HG02943 (cell line): Measurements from ENCODE around the gene LSM2.
A peak's percentile ranks its signal among the peaks of the same experiment; 100 is the strongest.
"Not testable (repeated sequence)": the region's sequence is repeated elsewhere in the genome, so short reads cannot be mapped to it uniquely, and the experiment has no call there.

Experiments
- ATAC-seq: cut with Tn5 transposase; IDR thresholded peaks from one replicate; pipeline ENCODE4 v1.9.1; 2021; ENCODE audit warnings: mild to moderate bottlenecking, low read depth, moderate library complexity; ENCODE audit not compliant: unreplicated experiment

LSM2 gene

GRCh38 chr6:31827286-31828079 lies 20.7 kb upstream of the LSM2 start, which contains the start of gene HSPA1B:
Gene HSPA1B (plus strand): TSS chr6:31827738. CDS start chr6:31827951, 213 bp downstream.
- peak; percentile 57 for ATAC-seq

DNA sequence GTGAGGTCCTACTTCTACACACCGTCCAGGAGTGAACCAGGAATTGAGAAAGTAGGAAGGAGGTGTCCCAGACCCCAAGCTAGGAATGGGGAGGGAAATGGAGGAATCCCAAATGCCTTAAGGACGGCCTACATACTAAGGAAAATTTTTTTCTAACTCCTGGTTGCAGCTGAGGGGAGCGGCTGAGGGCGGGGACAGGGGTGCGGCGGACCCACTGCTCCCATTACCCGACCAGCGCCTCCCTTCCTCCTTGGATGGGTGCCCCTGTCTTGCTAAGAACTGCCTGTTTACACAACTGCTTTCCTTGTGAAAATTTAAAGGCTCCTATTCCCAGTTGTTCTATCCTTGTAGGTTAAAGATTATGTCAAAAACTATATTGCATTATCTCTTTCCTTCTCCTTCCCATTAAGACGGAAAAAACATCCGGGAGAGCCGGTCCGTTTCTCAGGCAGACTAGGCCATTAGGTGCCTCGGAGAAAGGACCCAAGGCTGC lies 20.1 kb upstream of the LSM2 start:
- ATAC-seq, result peak; percentile 8

GRCh38 chr6:31825553-31825952 lies 18.8 kb upstream of the LSM2 start:
- ATAC-seq, result no peak

- not testable (repeated sequence) for ATAC-seq
Measured at GRCh38 chr6:31823592-31824196, 16.9 kb upstream of the LSM2 start.

DNA sequence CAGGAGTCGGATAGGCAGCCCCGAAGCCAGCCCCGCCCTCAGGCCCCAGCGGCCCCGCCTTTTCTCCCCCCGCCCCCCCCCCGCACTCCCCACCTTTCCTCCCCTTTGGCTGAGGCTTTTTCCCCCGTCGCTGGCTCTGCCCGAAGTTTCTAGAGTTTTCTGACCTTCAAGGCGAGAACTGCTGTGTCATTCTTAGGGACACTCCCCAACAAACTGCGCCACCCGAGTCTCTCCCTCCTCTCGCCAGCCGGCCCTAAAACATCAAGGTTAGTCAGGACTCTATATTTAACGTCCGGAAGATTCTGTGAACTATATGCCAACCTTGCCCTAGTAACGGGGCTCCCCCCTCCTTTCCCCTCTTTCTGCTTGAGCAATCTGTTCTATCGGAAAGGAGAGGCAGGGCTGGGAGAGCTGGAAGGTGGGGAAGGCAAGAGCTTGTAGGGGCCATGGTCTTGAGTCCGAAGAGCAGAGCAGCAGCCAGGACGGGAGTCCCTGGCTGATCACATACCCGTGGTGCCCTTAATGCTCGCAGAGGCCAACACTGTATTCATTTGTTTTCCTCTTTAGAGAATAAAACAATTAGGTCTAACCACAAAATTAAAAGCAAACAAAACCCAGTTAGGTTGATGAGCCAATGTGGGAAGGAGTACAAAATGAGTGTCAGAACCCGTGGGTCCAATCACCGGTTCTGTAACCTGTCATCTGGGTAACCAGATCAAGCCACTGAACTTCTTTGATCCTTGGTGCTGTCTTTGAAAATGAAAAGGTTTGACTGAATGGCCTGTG lies 15.5 kb upstream of the LSM2 start:
- no peak for ATAC-seq

DNA sequence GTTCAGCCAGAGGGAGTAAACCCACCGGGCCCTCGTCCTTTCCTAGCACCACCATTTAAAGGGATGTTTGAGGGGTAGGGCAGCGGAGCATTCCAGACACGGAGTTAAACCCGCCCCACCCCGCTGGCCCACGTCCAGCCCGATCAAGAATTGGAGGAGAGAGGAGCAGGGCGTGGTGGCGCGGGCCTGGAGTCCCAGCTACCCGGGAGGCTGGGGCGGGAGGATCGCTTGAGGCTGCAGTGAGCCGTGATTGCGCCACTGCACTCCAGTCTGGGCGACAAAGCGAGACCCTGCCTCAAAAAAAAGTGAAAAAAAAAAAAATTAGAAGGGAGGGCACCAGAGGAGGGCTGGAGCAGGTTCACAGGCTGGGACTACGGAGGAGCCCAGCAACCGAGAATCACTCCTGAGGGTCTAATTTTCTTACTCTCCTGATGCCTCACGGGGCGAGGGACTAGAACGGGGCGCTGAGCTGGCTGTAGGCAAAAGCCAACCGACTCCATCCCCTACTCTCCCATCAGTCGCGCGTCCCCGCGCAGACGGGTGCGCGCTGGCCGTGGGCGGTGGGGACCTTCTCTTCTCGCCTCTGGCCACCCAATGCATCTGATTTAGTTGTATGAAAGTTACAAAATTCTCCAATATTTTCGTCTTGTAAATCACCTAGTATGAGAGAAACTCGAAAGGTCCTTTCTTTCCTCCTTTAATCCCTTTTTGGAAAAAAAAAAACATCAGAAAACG lies 14.7 kb upstream of the LSM2 start:
- ATAC-seq, result no peak

GRCh38 chr6:31820399-31820798 lies 13.6 kb upstream of the LSM2 start:
- not testable (repeated sequence) for ATAC-seq

DNA sequence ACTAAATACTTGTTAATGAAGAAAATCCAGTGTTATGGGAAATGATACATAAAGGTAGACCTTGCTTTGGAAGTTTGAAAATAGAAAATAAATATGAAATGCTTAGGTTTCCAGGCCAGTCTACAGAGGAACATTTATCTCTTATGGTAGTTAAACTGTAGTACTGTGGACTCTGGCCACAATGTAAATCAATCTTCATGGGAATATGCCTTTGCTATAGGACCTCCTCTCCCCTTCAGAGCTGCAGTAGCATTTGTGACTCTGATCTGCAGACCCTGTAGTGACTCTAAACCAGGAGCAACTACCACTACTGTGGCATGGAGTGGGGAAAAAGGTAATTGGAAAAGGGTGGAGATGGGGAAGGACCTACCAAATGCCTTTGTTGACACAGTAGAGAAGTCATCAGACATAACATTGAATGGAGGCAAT lies 13.1 kb upstream of the LSM2 start:
- ATAC-seq, result no peak

GRCh38 chr6:31817929-31818511 lies 11.3 kb upstream of the LSM2 start:
- ATAC-seq, result not testable (repeated sequence)

GRCh38 chr6:31817133-31817928 lies 10.6 kb upstream of the LSM2 start:
- not testable (repeated sequence) for ATAC-seq

DNA sequence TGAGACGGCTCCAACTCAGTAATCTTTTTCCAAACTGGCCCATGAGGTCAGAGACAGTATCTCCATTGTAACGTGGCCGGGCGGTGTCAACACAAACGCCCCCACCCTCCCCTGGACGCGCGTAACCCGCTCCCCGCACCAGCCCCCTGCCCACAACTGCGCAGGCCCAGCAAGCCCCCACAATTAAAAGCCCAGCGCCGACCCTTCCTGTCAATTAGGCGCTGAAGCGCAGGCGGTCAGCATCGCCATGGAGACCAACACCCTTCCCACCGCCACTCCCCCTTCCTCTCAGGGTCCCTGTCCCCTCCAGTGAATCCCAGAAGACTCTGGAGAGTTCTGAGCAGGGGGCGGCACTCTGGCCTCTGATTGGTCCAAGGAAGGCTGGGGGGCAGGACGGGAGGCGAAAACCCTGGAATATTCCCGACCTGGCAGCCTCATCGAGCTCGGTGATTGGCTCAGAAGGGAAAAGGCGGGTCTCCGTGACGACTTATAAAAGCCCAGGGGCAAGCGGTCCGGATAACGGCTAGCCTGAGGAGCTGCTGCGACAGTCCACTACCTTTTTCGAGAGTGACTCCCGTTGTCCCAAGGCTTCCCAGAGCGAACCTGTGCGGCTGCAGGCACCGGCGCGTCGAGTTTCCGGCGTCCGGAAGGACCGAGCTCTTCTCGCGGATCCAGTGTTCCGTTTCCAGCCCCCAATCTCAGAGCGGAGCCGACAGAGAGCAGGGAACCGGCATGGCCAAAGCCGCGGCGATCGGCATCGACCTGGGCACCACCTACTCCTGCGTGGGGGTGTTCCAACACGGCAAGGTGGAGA lies 8.5 kb upstream of the LSM2 start, which contains the start of the genes HSPA1A and HSPA1L:
HSPA1A (plus strand) TSS at position 519 of the 814 bp plus-strand sequence; CDS start at position 733, 214 bp downstream.
HSPA1L (minus strand) TSS at position 259 of the 814 bp plus-strand sequence. CDS start 3,311 bp downstream, outside the sequence.
- no peak for ATAC-seq

GRCh38 chr6:31814677-31815024 lies 7.9 kb upstream of the LSM2 start:
- no peak for ATAC-seq

DNA sequence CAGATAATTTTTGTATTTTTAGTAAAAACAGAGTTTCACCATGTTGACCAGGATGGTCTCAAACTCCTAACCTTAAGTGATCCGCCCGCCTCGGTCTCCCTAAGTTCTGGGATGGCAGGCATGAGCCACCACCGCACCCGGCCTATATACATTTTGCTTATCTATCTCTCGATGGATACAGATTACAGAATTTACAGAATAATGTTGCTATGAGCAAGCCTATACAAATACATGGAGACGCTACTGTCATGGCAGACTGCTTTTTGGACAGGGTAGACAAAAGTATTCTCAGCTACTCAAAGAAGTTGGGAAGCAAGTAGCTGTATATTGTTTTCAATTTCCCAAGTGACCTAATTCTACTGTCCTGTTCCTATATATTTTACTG lies 6.7 kb upstream of the LSM2 start:
- ATAC-seq, result no peak

GRCh38 chr6:31811645-31812044 lies 4.9 kb upstream of the LSM2 start:
- ATAC-seq, result no peak

- not testable (repeated sequence) for ATAC-seq
Measured at GRCh38 chr6:31808599-31808998, 1.8 kb upstream of the LSM2 start.

GRCh38 chr6:31805939-31806469 lies 762 bp downstream of the LSM2 start:
- ATAC-seq, result peak; percentile 20

DNA sequence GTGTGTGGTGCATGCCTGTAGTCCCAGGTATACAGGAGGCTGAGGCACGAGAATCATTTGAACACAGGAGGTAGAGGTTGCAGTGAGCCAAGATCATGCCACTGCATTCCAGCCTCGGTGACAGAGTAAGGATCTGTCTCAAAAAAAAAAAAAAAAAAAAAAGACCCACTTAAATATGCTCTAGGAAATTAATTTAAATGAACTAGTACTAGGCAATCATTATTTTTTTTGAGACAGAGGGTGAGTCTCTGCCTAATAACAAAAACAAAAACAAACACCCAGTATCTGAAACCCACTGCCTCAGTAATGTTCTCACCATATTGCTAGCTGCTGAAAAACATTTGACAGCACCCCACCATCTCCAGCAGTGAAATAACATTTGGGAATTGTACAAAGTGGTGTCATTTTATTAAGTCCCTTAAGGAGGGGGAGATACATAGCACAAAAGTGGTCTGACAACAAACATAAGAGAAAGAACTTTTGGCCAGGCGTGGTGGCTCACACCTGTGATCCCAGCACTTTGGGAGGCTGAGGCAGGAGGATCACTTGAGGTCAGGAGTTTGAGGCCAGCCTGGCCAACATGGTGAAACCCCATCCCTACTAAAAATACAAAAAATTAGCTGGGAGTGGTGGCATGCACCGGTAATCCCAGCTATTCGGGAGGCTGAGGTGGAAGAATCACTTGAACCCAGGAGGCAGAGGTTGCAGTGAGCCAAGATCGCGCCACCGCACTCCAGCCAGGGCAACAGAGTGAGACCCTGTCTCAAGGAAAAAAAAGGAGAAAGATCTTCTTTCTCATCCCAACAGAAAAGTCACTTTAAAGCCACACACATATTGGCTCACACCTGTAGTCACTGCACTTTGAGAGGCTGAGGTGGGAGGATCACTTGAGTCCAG lies 5.5 kb downstream of the LSM2 start:
- ATAC-seq, result not testable (repeated sequence)
